Loucy (cell line): ENCODE results near the gene ATP1A1.

Experiments used
- H2AFZ ChIP-seq: fragments of 200-600 bp; sonication (generic); 2 replicates; pipeline ENCODE4 v1.6.0; 2016; ENCODE audit warnings: antibody characterized with exemption, mild to moderate bottlenecking, low read length, moderate library complexity
- H3F3A ChIP-seq: fragments of 200-600 bp; 2 replicates; pipeline ENCODE4 v1.6.0; 2016; ENCODE audit warnings: antibody characterized with exemption, low read depth, mild to moderate bottlenecking
- H3K27me3 ChIP-seq: fragments of 200-600 bp; sonication (generic); 2 replicates; pipeline ENCODE4 v1.6.1; 2014; ENCODE audit warnings: low read length, mild to moderate bottlenecking; ENCODE audit not compliant: insufficient read depth, poor library complexity, severe bottlenecking
- H3K36me3 ChIP-seq: fragments of 200-600 bp; sonication (generic); 2 replicates; pipeline ENCODE4 v1.6.1; 2016; ENCODE audit warnings: low read length; ENCODE audit not compliant: insufficient read depth
- H3K4me1 ChIP-seq: fragments of 200-600 bp; sonication (generic); 2 replicates; pipeline ENCODE4 v1.5.1; 2014; ENCODE audit warnings: low read length, mild to moderate bottlenecking; ENCODE audit not compliant: insufficient read depth, poor library complexity, severe bottlenecking
- H3K4me2 ChIP-seq: fragments of 200-600 bp; sonication (generic); 2 replicates; pipeline ENCODE4 v1.6.0; 2014; ENCODE audit warnings: antibody characterized with exemption, low read length, low read depth, mild to moderate bottlenecking; ENCODE audit not compliant: poor library complexity, severe bottlenecking
- H3K4me3 ChIP-seq: fragments of 200-600 bp; sonication (generic); 2 replicates; pipeline ENCODE4 v1.5.1; 2014; ENCODE audit warnings: low read length, mild to moderate bottlenecking, mixed read lengths; ENCODE audit not compliant: poor library complexity, severe bottlenecking
- H3K79me2 ChIP-seq: fragments of 200-600 bp; sonication (generic); 2 replicates; pipeline ENCODE4 v1.6.1; 2014; ENCODE audit warnings: low read length; ENCODE audit not compliant: insufficient read depth
- H3K9ac ChIP-seq: fragments of 200-600 bp; sonication (generic); 2 replicates; pipeline ENCODE4 v1.6.0; 2014; ENCODE audit warnings: mild to moderate bottlenecking, low read depth, low read length, moderate library complexity; ENCODE audit not compliant: poor library complexity, severe bottlenecking
- H3K9me2 ChIP-seq: fragments of 200-600 bp; sonication (generic); replicated peaks from 2 replicates; pipeline ENCODE4 v1.6.1; 2016; ENCODE audit warnings: low read depth, low read length, mixed read lengths
- H3K9me3 ChIP-seq: fragments of 200-600 bp; sonication (generic); 2 replicates; pipeline ENCODE4 v1.6.1; 2014; ENCODE audit warnings: mild to moderate bottlenecking, antibody characterized with exemption, low read length, low read depth; ENCODE audit not compliant: insufficient read depth
- H4K20me1 ChIP-seq: fragments of 200-600 bp; sonication (generic); 2 replicates; pipeline ENCODE4 v1.6.0; 2014; ENCODE audit warnings: antibody characterized with exemption, low read length, mild to moderate bottlenecking; ENCODE audit not compliant: insufficient read depth, poor library complexity, severe bottlenecking
- EZH2phosphoT487 ChIP-seq: fragments of 200-600 bp; IDR thresholded peaks from 2 replicates; pipeline ENCODE4 v1.6.1; 2018; ENCODE audit warnings: antibody characterized with exemption, mild to moderate bottlenecking, moderate library complexity, borderline replicate concordance
- TF ChIP-seq, protein P1 (sequence below): fragments of 200-600 bp; sonication (generic); conservative IDR thresholded peaks from 2 replicates; pipeline ENCODE4 v1.5.1; 2014; ENCODE audit warnings: mild to moderate bottlenecking, antibody characterized with exemption, low read length

The ATP1A1 gene

DNA sequence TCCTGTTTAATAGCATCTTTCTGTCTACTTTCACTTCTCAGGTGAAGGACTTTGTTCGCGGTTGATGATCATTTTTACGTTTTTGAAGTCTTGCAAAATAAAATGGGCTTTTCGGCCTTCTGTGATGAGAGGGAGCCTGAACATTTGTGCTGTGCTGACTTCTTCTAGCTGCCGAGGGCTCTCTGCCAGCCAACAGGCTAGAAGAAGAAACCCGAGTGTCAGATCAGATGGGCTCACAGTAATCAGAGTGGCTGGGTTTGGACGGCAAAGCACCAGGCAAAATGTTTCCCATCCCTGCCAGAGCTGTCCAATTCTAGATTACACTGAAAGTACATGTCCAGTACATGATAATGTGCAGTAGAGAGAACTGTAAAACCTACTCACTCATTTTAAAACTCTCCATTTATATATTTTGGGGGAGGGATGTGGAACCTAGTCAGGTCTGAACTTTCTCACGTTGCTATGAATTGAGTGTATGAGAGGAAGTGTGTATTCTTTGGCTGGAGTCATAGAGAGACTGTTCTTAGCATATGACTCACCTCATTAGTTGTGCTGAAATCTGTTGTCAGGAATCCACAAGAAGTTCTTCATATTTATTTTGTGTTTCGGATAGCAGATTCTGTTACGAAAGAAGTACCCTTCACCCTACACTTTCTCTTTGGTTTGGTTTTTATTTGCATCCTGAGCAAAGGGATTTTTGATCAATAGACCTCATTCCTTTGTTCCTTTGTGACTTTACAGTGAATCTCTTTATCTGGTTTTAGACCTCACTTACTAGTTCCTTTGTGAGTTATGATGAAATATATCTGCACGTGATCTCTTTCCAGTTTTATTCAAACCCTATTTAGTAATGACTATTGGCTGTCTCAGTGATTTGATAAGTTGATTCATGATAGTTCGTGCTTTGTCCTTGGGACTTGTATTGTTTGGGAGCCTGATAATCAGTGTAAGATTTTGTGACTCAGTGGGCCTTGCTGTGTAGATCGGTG is 4.8 kb downstream of the ATP1A1 start:
- Histone ChIP-seq H4K20me1 (peaks cover 79% of the 10 kb centered on the region), H2AFZ (no peak overlapping the region), H3K9me2 (no peaks in the 10 kb centered on the region), H3K4me1 (peaks cover 72% of the 10 kb centered on the region), H3K4me3 (peak overlapping the region; percentile 85), H3K36me3 (no peaks in the 10 kb centered on the region), H3K4me2 (peak overlapping the region; percentile 92), H3K79me2 (peaks cover 94% of the 10 kb centered on the region), H3K9ac (peak overlapping the region; percentile 87), H3K27me3 (no peaks in the 10 kb centered on the region), H3K9me3 (no peaks in the 10 kb centered on the region), H3F3A (no peaks in the 10 kb centered on the region)
- TF ChIP-seq, protein P1, sequence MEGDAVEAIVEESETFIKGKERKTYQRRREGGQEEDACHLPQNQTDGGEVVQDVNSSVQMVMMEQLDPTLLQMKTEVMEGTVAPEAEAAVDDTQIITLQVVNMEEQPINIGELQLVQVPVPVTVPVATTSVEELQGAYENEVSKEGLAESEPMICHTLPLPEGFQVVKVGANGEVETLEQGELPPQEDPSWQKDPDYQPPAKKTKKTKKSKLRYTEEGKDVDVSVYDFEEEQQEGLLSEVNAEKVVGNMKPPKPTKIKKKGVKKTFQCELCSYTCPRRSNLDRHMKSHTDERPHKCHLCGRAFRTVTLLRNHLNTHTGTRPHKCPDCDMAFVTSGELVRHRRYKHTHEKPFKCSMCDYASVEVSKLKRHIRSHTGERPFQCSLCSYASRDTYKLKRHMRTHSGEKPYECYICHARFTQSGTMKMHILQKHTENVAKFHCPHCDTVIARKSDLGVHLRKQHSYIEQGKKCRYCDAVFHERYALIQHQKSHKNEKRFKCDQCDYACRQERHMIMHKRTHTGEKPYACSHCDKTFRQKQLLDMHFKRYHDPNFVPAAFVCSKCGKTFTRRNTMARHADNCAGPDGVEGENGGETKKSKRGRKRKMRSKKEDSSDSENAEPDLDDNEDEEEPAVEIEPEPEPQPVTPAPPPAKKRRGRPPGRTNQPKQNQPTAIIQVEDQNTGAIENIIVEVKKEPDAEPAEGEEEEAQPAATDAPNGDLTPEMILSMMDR, result no peak
- no peak for TF ChIP-seq EZH2phosphoT487

DNA sequence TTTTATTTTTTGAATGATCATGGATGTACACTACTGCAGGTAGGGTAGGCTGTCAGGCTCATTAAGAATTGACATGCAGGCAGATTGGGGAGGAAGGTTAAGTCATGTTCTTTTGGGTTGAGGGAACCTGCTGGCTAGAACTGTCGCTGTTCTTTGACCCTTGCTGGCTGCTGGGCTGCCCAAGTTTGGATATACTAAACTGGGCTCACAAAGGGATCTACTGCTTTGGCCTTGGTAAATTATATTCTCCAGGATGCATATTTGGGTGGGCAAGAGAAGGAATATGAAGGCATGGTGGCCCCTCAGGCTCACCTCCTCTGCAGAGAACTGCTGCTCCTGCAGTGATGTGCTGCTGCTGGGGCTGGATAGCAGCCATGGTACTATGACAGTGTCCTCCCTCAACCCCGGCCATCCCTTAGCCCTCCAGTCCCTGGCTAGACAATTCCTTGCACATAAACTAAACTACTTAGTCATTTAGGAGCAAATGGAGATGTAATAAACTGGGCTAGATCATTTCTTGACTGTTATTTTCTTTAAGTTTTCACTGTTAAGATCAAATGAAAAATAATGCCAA is 6.1 kb downstream of the ATP1A1 start:
- H4K20me1 ChIP-seq, result peaks cover 86% of the 10 kb centered on the region
- H3F3A ChIP-seq, result no peaks in the 10 kb centered on the region

DNA sequence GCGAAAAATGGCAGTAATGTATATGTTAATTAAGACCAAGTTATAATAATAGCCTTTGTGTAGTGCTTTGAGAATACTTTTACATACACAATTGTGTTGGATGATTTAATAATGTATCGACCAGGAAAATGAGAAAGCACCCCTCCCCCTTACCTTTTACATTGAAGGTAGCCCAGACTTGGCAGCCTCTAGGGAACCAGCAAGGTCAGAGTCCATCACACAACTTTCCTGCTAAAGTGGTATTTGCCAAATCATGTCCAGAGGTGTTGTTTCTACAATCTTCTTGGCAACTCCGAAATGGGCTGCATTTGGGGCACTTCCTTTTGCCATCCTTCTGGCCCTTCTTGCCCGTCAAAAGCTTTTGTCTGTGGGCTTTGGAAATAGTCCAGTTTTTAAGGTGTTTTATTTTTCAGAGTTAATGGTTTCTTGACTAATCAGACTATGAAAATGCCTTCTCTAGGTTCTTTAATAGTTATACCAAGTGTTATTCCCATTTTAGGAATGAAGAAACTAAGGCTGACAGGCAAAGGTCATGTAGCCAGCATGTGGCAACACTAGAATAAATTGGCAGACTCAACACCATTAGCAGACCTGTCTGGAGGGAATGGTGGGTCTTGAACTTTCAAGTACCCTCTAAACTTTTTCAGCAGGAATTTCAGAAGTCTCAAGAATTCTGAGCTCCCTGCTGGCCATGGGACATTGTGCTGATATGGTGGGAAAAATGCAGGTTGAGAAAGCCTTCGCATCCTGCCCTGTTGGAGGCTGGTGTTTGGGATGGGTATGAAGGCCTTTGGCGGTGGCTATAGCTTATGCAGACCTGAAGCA is 6.8 kb downstream of the ATP1A1 start:
- peaks cover 68% of the 10 kb centered on the region for H3K4me1 ChIP-seq
- TF ChIP-seq, protein P1, result no peak
- no peak for TF ChIP-seq EZH2phosphoT487

More for the DNA sequence above, 6.1 kb downstream of the ATP1A1 start:
- TF ChIP-seq, protein P1, result no peak
- TF ChIP-seq EZH2phosphoT487, result no peak
- Histone ChIP-seq H2AFZ (no peak overlapping the region), H3K79me2 (peaks cover 99% of the 10 kb centered on the region), H3K4me3 (no peak overlapping the region), H3K4me2 (peak overlapping the region; percentile 92), H3K27me3 (no peaks in the 10 kb centered on the region), H3K9me3 (no peaks in the 10 kb centered on the region), H3K9me2 (no peaks in the 10 kb centered on the region), H3K4me1 (peaks cover 75% of the 10 kb centered on the region), H3K36me3 (peaks cover 3% of the 10 kb centered on the region; the same call in 1 of the 2 replicates), H3K9ac (no peak overlapping the region)

More for the DNA sequence above, 6.8 kb downstream of the ATP1A1 start:
- peak overlapping the region; percentile 92 for H3K4me2 ChIP-seq
- no peaks in the 10 kb centered on the region for H3K9me2 ChIP-seq
- H3F3A ChIP-seq, result no peaks in the 10 kb centered on the region
- peaks cover 10% of the 10 kb centered on the region for H3K36me3 ChIP-seq
- peaks cover 91% of the 10 kb centered on the region for H3K79me2 ChIP-seq
- no peak overlapping the region for H3K4me3 ChIP-seq
- H2AFZ ChIP-seq, result no peak overlapping the region
- no peaks in the 10 kb centered on the region for H3K9me3 ChIP-seq
- H3K27me3 ChIP-seq, result no peaks in the 10 kb centered on the region
- H4K20me1 ChIP-seq, result peaks cover 78% of the 10 kb centered on the region
- no peak overlapping the region for H3K9ac ChIP-seq
